OCI-LY3 (cell line): ENCODE data around the gene CTNNA1.

Source experiments
- H2AFZ ChIP-seq: fragments of 200-600, 300-600 bp; shearing (Covaris generic); 2 replicates; pipeline ENCODE4 v1.6.0; 2014; ENCODE audit warnings: antibody characterized with exemption, low read depth, low read length
- H3K27ac ChIP-seq: fragments of 200-600, 300-600 bp; sonication (generic); 2 replicates; pipeline ENCODE4 v1.5.1; 2014; ENCODE audit warnings: mild to moderate bottlenecking, low read length, moderate library complexity, mixed read lengths
- H3K27me3 ChIP-seq: fragments of 200-600, 300-600 bp; sonication (generic); 2 replicates; pipeline ENCODE4 v1.6.1; 2014; ENCODE audit warnings: low read depth, low read length, mixed read lengths
- H3K36me3 ChIP-seq: fragments of 200-600, 300-600 bp; sonication (generic); replicated peaks from 2 replicates; pipeline ENCODE3; 2014; ENCODE audit warnings: low read depth, low read length, mixed read lengths
- H3K4me1 ChIP-seq: fragments of 300-600, 200-600 bp; sonication (generic); 2 replicates; pipeline ENCODE4 v1.6.1; 2014; ENCODE audit warnings: low read length, mixed read lengths
- H3K4me2 ChIP-seq: fragments of 200-600, 300-600 bp; sonication (generic); 2 replicates; pipeline ENCODE4 v1.6.1; 2014; ENCODE audit warnings: low read length, mixed read lengths
- H3K4me3 ChIP-seq: fragments of 300-600, 200-600 bp; sonication (generic); 2 replicates; pipeline ENCODE4 v1.5.1; 2014; ENCODE audit warnings: antibody characterized with exemption, mild to moderate bottlenecking, low read length, moderate library complexity
- H3K79me2 ChIP-seq: fragments of 300-600, 200-600 bp; shearing (Covaris generic); 2 replicates; pipeline ENCODE4 v1.6.1; 2014; ENCODE audit warnings: mild to moderate bottlenecking, low read length, mixed read lengths
- H3K9ac ChIP-seq: fragments of 300-600, 200-600 bp; shearing (Covaris generic); 2 replicates; pipeline ENCODE4 v1.6.0; 2014; ENCODE audit warnings: mild to moderate bottlenecking, low read length, moderate library complexity
- H3K9me3 ChIP-seq: fragments of 200-600, 300-600 bp; shearing (Covaris generic); 2 replicates; pipeline ENCODE4 v1.6.1; 2014; ENCODE audit warnings: low read length, mixed read lengths; ENCODE audit not compliant: insufficient read depth
- H4K20me1 ChIP-seq: fragments of 200-600, 300-600 bp; sonication (generic); 2 replicates; pipeline ENCODE4 v1.6.1; 2016; ENCODE audit warnings: low read length, mixed read lengths; ENCODE audit not compliant: insufficient read depth
- EZH2phosphoT487 ChIP-seq: fragments of 200-600 bp; shearing (Covaris generic); IDR thresholded peaks from 2 replicates; pipeline ENCODE4 v1.6.1; 2018; ENCODE audit warnings: antibody characterized with exemption, mixed run types, low read depth
- TF ChIP-seq, protein P1 (sequence below): fragments of 200-600, 300-600 bp; sonication (generic); IDR thresholded peaks from 2 replicates; pipeline ENCODE4 v1.5.1; 2014; ENCODE audit warnings: antibody characterized with exemption, low read length, low read depth

Gene CTNNA1

DNA sequence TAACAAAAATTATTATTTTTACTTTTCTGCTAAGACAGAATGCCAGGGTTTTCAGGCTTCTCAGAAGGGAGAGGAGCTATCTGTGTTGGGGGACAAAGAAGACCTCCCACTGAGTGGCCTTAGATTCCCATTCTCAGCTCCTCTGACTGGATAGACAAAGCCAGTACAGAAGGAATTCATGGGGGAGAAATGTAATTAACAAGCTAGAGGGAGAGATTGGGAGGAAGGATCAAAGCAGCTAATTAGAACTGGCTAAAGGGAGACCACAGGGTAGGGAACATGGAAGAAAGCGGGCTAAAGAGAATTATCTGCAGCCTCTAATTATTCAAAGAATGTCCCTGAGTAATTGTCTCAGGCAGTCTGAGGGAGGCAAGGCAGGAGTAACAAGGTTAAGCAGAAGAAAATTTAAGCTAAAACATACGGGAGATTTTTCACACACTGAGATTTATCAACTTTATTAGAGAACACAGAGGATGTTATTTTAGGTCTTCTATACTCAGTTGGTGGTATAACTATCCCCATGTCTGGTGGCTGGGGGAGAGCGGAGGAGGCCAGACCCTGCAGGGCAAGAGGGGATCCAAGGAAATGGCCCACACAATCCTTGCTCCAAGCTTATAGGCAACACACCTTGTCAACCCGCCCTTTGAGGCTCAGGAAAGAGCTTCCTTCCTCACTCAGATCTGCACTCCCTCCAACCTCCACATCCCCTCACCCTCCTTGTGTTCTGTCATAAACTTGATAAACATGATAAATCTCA is 209.6 kb downstream of the CTNNA1 start:
- Histone ChIP-seq H3K4me3 (no peak overlapping the region), H3K79me2 (no peaks in the 10 kb centered on the region), H2AFZ (no peak overlapping the region), H3K27ac (no peak overlapping the region), H3K4me1 (no peaks in the 10 kb centered on the region), H3K27me3 (no peaks in the 10 kb centered on the region), H4K20me1 (no peaks in the 10 kb centered on the region), H3K36me3 (no peaks in the 10 kb centered on the region), H3K9me3 (no peaks in the 10 kb centered on the region), H3K9ac (no peak overlapping the region), H3K4me2 (no peak overlapping the region)
- no peak for TF ChIP-seq EZH2phosphoT487
- TF ChIP-seq, protein P1, sequence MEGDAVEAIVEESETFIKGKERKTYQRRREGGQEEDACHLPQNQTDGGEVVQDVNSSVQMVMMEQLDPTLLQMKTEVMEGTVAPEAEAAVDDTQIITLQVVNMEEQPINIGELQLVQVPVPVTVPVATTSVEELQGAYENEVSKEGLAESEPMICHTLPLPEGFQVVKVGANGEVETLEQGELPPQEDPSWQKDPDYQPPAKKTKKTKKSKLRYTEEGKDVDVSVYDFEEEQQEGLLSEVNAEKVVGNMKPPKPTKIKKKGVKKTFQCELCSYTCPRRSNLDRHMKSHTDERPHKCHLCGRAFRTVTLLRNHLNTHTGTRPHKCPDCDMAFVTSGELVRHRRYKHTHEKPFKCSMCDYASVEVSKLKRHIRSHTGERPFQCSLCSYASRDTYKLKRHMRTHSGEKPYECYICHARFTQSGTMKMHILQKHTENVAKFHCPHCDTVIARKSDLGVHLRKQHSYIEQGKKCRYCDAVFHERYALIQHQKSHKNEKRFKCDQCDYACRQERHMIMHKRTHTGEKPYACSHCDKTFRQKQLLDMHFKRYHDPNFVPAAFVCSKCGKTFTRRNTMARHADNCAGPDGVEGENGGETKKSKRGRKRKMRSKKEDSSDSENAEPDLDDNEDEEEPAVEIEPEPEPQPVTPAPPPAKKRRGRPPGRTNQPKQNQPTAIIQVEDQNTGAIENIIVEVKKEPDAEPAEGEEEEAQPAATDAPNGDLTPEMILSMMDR, result no peak

DNA sequence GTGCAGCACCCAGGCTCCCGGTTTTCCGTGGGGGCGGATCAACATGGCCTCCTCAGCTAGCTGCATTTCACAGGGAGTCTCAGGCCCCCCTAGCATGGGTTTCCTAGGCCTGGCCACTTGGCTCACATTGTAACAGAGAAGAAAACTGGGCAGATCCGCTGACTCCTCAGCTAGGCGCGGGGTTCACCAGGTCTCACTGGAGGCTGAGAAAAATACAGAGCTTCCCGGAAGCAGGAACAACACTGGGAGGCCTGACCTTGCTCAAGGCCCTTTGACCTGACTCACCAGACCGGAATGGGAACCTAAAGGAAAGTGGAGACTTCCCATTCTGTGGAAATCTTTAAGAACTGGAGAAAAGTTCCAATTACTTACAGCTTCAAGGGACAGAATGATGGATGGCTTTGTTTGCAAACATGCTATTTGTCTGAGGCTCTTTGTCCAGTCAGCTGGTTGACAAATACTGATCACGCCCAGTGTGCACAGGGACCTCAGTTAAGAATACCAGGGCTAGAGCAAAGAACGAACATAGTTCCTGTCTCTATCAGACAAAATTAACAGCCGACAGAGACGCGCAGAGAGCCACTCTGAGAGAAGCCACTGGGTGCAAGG is 210.6 kb downstream of the CTNNA1 start:
- H3K4me2 ChIP-seq, result no peak overlapping the region
- no peaks in the 10 kb centered on the region for H3K4me1 ChIP-seq
- TF ChIP-seq EZH2phosphoT487, result no peak
- no peak overlapping the region for H2AFZ ChIP-seq
- H3K79me2 ChIP-seq, result no peaks in the 10 kb centered on the region
- no peaks in the 10 kb centered on the region for H3K27me3 ChIP-seq
- H4K20me1 ChIP-seq, result no peaks in the 10 kb centered on the region
- H3K36me3 ChIP-seq, result no peaks in the 10 kb centered on the region
- H3K27ac ChIP-seq, result no peak overlapping the region
- no peaks in the 10 kb centered on the region for H3K9me3 ChIP-seq
- no peak overlapping the region for H3K9ac ChIP-seq
- H3K4me3 ChIP-seq, result no peak overlapping the region

DNA sequence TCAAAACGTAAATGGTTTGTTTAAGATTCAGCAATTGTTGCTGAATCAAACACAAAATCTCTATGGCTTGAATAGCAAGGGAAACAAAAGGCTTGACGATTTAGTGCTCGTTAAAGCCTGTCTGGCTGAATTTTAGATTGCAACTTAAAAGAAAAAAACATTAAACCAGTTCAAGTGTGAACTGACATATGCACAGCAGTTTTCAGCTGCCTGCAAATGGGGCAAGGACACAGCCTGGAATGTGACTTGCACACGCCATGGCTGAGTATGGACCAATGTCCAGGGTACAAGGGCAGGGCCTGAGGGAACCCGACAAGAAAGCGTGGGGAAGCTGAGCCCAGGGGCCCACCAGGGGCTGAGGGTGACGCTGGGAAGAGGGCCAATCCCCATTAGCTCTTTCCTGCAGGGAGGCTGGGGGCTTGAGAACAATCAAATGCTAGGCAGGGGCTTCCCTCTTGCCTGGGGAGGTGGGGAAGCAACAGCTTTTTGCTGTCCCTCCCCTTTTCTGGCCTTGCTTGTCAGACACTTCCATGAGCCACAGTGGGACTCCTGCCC is 211.5 kb downstream of the CTNNA1 start:
- Histone ChIP-seq H3K4me1 (no peaks in the 10 kb centered on the region), H3K4me3 (no peak overlapping the region), H4K20me1 (no peaks in the 10 kb centered on the region), H3K27ac (no peak overlapping the region), H3K79me2 (no peaks in the 10 kb centered on the region), H3K9me3 (no peaks in the 10 kb centered on the region), H3K27me3 (no peaks in the 10 kb centered on the region), H3K4me2 (no peak overlapping the region), H3K36me3 (no peaks in the 10 kb centered on the region), H3K9ac (no peak overlapping the region), H2AFZ (no peak overlapping the region)
- TF ChIP-seq EZH2phosphoT487, result no peak
- TF ChIP-seq, protein P1, result no peak

DNA sequence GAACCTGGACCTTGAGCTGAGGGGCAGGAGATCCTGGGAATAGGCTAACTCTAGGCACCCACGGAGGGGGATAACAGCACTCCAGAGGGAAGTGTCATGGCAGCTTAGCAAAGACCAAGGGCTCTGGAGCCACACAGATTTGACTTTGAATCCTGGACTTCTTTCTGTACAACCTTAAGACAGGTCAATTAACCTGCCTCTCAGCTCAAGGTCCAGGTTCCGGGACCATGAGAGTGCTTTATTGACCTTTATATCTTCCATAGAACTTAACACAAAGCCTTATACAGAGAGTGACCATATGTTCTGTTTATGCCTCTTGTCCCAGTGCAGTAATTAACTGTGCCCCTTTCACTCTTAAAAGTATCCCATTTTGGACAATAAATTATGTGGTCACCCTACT is 212.4 kb downstream of the CTNNA1 start:
- H3K27me3 ChIP-seq, result no peaks in the 10 kb centered on the region
- H3K27ac ChIP-seq, result no peak overlapping the region
- H4K20me1 ChIP-seq, result no peaks in the 10 kb centered on the region
- H3K9me3 ChIP-seq, result no peaks in the 10 kb centered on the region
- no peaks in the 10 kb centered on the region for H3K4me1 ChIP-seq
- H3K9ac ChIP-seq, result no peak overlapping the region
- H3K4me2 ChIP-seq, result no peak overlapping the region
- TF ChIP-seq, protein P1, result no peak
- no peak for TF ChIP-seq EZH2phosphoT487
- H2AFZ ChIP-seq, result no peak overlapping the region
- no peak overlapping the region for H3K4me3 ChIP-seq
- no peaks in the 10 kb centered on the region for H3K79me2 ChIP-seq
- H3K36me3 ChIP-seq, result no peaks in the 10 kb centered on the region
